NK-92 (cell line): ENCODE measurements around the gene ERN1.

Experiments used
- DNase-seq: peaks from one replicate; lab custom pipeline; 2025; ENCODE audit not compliant: unreplicated experiment; lab: John Stamatoyannopoulos, UW

The ERN1 gene

GRCh38 chr17:64006361-64007088 lies 123.4 kb downstream of the ERN1 start:
- DNase-seq: no peak

DNA sequence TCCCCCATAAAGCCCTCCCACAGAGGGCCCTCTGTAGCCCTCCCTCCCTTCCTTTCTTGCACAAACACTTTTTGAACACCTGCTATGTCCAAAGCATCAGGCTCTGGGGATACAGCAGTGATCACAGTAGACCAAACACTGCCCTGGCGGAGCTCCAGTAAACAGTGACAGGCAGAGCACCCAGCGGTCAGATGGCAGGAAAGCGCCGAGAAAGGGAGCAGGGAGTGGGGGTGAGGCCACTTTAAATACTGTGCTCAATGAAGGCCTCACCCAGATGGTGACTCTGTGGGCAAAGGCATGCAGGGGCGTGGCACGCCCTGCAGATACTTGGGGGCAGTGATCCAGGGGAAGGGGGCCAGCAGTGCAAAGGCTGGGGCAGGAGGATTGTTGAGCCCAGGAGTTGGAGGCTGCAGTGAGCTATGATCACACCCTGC lies 124.2 kb downstream of the ERN1 start:
- no peak for DNase-seq

DNA sequence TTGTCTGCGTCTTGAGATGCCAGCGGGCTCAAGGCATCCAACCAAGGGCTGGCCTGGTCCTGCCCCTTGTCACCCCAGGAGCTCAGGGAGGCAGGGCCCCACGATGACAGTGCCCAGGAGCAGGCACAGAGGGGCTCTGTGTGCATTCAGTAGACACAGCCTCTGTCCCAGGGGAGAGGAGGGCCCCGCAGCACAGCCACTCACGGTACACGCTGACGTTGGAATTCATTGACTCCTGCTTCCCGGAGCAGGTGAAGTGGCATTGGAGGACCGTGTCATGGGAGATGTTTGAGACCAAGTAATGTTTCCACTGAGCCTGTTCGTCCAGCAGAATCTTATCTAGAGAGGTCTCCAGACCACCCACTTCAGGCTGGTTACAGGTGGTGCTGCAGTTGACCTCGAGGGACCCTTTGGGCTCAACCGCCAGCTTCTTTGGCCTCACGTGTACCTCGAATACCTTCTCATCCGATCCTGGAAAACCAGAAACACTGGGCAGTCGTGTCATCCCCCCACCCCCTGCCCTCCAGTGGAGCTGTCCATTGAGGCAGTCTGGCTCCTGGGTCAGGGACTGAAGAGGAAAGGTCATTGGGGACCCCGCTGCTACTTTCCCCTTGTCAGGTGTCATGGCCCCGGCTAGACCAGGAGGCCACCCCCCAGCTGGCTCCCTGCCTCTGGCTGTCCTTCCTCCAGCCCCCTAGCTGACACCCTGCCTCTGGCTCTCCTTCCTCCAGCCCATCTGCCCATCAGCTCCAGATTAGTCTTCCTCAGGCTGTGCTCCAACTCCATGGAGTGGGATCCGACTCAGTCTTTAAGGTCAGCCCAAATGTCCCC lies 124.8 kb downstream of the ERN1 start:
- DNase-seq: no peak

DNA sequence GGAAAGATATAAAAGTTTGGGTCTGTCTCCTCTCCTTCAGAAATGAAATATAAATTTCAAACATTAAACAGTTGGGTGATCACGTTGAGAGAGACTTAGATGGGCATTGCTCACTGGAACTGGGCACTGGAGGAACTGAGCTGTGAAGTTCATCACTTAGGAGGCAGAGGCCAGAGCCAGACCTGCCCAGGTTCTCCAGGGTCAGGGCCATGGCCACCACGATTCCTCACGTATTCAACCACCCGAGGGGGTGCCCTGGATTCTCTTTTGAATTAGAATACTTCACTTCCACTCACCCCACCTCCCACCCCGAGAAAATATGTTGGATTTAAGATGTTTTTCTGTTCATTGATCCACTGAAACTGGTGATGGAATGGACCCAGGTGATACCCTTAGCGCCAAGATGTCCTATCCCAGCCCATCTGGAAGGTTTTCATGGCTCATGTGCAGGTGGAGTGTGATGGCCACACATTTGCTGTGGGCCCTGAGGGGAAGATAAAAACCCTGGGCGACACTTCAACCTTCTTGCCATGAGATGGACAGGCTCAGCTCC lies 125.7 kb downstream of the ERN1 start:
- DNase-seq: no peak

GRCh38 chr17:64003526-64004121 lies 126.3 kb downstream of the ERN1 start:
- no peak for DNase-seq

DNA sequence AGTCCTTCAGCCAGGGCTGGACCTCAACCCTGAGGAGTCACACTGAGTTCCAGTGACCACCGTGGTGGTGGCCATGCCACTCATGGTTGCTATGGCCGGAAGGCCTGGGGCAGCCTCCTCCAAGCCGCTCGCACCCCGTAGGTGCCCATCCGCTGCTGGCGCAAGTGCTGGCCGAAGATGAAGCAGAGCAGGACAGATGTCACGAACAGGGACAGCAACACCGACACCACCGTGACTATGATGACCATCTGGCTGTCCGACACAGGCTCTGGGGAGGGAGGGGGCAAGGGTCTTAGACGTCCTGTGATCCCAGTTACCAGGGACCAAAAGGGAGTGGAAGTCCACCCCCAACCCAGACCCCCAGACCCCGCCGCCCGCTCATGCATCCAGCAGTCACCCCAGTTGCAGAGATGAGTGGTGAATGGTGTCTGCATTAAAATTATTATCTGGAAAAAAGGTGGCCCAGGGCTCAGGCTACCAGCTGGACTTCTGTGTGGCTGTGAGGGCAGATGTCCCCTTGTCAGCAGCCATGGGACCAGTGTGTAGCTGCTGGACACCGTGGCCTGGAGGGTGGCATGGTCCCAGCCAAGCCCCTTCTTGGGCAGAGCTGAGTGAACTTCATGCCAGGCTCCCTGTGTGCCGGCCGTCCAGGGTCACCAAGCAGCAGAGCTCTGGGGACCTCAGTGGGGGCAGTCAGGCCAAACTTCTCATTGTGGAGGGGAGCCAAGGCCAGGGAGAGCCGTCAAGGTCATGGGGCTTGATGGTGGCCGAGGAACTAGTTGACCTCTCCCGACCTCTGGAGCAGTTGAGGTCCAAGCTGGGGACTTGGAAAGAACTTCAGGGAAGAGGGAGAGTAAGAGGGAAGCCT lies 127.1 kb downstream of the ERN1 start:
- no peak for DNase-seq

DNA sequence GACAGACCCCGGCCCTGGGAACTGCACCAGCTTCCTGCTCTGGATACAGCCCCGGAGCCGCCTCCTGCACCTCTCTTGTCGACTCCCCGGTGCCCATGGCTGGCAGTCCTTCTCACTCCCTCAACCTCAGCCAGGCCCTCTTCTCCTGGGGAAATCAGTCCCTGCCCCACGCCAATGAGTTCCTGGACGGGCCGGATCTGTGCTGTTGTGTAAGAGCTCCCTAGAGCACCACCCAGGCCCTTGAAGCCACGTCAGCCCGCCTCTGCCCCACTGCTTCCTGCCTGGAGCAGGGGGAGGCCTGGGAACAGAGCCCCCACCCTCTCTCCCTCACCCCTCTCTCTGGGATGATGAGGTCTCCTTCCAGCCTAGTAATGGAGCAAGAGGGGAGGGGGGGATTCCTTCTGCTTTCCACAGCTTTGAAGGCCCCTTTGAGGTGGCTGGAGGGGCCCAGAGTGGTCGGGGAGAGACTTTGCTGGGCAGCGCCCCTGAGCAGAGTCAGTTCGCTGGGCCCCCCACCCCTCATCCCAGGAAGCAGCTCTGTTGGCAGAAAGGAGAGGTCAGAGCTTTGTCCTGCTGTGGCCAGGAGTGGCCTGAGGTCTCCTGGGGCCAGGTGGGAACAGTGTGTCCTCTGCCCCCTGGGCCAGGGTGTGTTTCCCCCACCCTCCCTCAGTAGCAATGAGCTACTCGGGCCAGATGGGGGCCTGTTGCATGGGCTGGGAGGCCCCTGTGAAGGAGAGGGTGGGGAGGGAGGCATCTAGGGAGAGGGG lies 128.0 kb downstream of the ERN1 start:
- no peak for DNase-seq

- no peak for DNase-seq
Measured at GRCh38 chr17:64001091-64001579, 128.8 kb downstream of the ERN1 start.

- no peak for DNase-seq
Measured at GRCh38 chr17:63999680-64000531, 130.0 kb downstream of the ERN1 start.

- no peak for DNase-seq
Measured at GRCh38 chr17:63998721-63999679, 130.9 kb downstream of the ERN1 start.

DNA sequence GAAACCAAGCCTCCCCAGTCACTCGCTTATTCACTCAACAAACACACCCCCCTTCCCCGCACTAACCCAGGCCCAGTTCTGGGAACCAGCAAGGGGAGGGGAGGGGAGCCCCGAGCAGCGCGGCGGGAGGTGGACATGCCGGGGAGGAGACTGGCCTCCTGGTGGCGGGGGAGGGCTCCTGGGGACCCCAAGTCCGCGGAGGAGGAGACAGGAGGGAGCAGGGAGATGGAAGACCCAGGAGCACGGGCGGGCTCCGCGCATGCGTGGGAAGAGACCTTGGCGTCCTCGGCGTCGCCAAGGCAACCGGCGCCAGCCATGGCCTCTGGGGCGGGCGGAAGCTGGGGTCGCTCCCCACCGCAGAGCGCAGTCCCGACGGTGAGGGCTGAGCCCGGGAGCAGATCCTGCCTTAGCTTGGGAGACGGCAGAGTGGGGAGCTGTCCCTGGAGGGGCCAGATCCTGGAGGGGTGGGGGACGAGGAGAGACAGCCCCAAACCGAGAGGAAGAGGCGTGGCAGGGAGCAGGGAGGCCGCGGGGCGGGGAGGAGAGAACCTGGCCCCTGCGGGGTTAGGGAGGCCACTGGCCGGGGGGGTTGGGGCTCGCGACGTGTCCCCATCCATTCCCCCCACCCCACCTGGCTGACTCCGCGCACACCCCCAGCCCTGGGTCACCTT lies 131.8 kb downstream of the ERN1 start, which contains the start of gene PRR29:
TSS of gene PRR29 (plus strand) at position 302 of the 671 bp plus-strand sequence. CDS start at position 316, 14 bp downstream.
- no peak for DNase-seq

DNA sequence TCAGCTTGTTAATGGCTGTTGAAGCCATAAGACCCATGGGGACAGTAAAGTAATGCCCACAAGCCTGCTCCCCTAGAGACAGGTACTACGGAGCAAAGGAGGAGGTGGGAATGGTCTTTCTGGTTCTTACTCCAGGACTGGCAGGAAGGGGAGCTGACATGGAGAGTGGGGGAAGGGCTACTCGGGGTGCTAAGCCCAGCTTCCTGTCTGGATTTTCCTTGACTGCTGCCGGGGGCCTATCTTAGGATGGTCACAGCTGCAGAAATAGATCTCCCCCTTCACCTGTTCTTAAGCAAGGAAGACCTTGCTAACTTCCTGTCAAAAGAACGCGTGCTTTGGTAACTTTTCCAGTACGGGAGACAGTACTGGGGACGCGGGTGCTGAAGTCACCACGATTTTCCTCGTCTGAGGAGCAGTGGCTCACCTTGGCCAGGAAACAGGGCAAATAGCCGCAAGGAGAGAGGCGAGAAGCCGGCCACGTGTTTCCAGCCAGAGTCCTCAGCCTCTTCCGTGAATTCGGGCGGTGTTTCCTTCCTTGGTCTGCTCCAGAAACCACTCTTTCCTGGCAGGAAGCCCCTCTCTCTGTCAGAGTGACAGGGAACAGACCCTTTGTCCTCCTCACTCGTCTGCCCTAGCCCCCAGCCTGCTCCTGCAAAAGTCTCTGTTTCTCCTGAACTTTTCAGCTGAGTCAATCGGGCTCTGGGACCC lies 132.4 kb downstream of the ERN1 start:
- DNase-seq: no peak

DNA sequence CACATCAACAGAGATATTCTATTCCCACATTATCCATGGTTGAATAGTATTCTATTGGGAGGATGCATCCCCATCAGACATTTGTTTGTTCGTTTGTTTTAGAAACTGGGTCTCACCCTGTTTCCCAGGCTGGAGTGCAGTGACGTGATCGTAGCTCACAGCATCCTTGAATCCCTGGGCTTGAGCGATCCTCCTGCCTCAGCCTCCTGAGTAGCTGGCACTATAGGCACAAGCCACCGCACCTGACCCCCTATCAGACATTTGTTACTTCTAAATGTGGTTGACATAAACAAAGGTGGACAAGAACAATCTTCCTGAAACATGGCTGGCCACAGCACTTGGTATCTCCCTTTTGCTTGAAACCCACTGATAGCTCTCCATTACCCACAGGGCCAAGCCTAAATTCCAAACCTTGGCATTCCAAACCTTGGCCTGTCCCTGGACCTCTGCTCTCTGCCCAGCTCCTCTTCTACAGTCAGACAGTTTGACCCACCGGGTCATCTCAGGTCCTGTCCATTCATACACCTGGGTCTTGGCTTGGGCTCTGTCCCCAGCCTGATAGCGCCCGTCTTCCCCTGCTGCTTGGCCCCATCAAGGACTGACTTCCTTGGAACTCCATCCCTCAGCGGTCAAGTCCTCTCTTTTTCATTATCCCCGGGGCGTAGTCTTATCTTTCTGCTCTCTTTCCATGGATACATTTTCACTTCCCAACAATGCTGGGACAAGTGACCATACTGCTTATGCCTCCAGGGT lies 133.3 kb downstream of the ERN1 start:
- no peak for DNase-seq

DNA sequence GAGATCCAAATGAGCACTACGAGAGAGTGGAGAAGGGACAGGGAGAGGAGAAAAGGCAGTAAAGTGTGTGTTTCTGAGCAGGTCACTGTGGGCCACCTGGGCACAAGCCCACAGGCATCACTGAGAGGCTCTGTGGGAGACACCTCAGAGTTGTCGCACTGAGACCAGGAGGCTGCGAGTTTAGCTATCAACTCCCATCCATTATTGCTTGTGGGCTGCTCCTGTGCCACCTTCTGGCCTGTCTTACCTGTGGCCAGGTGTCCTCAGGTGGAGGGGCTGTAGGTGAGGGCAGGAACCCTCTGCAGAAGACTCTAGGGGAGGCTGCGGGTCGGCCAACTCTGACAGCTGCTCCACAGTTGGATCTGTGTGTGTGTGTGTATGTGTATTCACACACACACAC lies 134.3 kb downstream of the ERN1 start:
- no peak for DNase-seq

- no peak for DNase-seq
Measured at GRCh38 chr17:63993368-63993985, 136.5 kb downstream of the ERN1 start.
